NCI-H2227 treated with DMSO at 0.1 percent for 48 hours (cell line): ENCODE results near the gene SPRED2.
"Not testable (repeated sequence)": the region's sequence is repeated elsewhere in the genome, so short reads cannot be mapped to it uniquely, and the experiment has no call there.

Experiments used
- DNase-seq: peaks from one replicate; lab custom pipeline; 2025; lab: John Stamatoyannopoulos, UW

SPRED2 gene

GRCh38 chr2:65340898-65341681, 91.3 kb downstream of the SPRED2 start:
- DNase-seq = no peak

GRCh38 chr2:65339648-65340047, 92.8 kb downstream of the SPRED2 start:
- no peak for DNase-seq

- not testable (repeated sequence) for DNase-seq
These were observed 93.4 kb downstream of the SPRED2 start for GRCh38 chr2:65338830-65339495.

DNA sequence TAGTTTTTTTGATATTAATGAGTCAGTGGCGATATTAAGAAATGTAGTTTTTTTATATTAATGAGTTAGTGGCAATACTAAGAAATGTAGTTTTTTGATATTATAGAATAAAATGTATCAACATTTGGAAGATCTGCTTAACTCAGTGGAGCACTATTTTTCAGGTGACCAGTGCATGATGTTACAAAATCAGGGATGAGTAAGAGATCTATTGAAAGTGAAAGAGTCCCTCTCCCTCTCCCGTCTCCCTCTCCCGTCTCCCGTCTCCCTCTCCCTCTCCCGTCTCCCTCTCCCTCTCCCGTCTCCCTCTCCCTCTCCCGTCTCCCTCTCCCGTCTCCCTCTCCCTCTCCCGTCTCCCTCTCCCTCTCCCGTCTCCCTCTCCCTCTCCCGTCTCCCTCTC, 94.5 kb downstream of the SPRED2 start:
- not testable (repeated sequence) for DNase-seq

- DNase-seq = no peak
These were observed 97.7 kb downstream of the SPRED2 start for GRCh38 chr2:65334714-65335113.

DNA sequence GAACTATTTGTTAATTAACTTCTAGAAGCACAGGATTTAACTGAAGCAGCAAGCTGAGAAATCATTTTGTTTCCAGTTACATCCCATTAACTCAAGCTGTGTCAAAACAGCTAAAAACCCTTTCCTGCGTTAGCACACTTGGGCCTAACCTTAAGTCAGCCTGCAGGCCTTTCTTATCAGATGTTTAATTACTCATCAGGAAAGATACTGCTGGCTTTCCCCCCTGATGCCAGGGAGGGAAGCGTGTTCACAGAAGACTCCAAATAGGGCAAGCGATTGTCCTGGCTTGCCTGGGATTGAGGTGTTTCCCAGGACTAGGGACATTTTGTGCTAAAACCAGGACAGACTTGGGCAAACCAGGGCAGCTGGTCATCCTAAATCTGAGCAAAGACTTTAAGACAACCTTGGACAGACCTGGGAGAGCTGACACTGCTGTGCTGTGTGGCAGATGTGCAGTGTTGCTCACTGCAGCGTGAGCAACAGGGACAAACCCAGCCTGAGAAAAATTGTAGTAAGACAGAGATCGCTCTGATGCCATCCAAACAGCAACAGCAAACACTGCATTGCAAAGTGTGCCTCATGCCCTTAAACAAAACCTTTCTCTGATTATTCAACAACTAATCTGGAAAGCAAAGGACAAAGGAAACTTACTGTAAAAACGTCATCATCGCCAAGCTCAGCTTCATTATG, 100.9 kb downstream of the SPRED2 start:
- DNase-seq = no peak

- peak; percentile 52 for DNase-seq
These were observed 102.9 kb downstream of the SPRED2 start for GRCh38 chr2:65329525-65329924.

DNA sequence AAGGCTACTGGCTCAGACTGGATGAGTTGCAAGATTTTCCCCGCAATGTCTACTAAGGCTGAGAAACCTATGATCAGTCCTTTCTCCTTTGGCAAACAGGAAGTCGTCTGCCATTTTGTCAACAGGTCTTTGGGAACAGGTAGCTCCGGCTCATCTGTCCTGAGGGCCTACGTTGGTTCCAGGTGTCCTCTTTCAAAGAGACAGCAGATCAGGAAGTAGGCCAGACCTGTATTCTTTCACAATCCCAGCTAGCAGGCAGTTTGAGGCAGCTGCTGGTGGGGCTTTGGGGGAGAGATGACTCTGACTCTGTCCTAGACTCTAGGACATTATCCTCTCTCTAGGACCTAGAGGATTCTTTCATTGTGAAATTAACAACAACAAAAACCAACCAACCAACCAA, 106.1 kb downstream of the SPRED2 start:
- DNase-seq = no peak

- DNase-seq = no peak
These were observed 107.3 kb downstream of the SPRED2 start for GRCh38 chr2:65325066-65325465.

- DNase-seq = no peak
These were observed 111.5 kb downstream of the SPRED2 start for GRCh38 chr2:65320946-65321345.

- no peak for DNase-seq
These were observed 112.2 kb downstream of the SPRED2 start for GRCh38 chr2:65320042-65320725.

GRCh38 chr2:65319674-65320041, 112.7 kb downstream of the SPRED2 start:
- no peak for DNase-seq

GRCh38 chr2:65319072-65319673, 113.2 kb downstream of the SPRED2 start:
- DNase-seq = no peak

GRCh38 chr2:65317841-65318240, 114.6 kb downstream of the SPRED2 start:
- DNase-seq = no peak

DNA sequence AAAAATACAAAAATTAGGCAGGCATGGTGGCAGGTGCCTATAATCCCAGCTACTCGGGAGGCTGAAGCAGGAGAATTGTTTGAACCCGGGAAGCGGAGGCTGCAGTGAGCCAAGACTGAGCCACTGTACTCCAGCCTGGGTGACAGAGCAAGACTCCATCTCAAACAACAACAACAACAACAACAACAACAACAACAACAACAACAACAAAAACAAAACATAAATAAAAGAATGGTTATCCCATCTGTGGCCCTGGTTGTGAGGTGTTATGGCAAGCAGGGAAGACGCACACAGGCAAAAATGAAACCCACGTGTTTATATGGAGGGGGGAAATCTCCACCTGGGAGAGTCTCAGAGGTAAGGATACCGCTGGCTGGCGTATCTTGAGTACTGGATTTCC, 115.0 kb downstream of the SPRED2 start:
- DNase-seq = not testable (repeated sequence)

- DNase-seq = no peak
These were observed 116.3 kb downstream of the SPRED2 start for GRCh38 chr2:65316072-65316471.

DNA sequence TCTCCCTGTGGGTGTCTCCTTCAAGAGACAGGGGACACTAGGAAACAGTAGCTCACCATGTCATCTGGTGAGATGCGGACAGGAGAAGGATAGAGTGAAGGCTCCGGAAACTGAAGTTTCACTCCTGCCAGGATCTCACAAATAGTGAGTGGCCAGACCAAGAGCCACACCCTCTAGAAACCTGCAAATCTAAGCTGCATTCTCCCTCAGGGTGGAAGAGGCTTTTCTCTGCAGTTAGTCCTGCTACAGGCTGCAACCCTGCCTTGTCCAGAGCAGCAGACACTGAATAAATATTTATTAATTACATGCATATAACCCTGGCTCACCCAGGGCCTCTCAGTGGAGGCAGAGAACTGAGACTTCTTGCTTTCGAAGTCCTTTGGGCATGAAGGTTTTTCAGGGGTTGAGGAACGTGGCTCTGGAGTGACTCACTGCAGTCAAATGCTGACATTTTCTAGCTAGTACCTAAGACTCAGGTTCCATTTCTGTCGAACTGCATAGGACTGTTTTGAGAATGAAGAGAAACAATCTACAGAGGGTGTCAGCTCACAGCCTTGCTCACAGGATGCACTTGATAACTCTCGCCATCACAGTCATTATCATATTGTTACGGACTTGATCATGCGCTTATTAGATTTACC, 117.5 kb downstream of the SPRED2 start:
- DNase-seq = no peak

DNA sequence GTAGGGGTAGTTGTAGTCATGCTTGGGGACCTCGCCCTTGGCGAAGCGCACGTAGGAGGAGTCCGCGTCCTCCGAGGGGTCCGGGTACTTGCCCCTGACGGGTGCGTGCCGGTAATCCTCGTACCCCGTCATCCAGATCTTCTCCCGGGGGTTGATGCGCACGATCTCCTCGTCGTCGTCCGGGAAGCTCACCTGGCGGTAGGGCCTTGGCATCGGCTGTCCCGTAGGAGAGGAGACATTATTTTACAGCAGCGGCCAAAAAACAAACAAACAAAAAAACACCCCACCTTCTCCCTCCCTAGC, 118.5 kb downstream of the SPRED2 start:
- no peak for DNase-seq

- DNase-seq = no peak
These were observed 119.1 kb downstream of the SPRED2 start for GRCh38 chr2:65313126-65313953.

DNA sequence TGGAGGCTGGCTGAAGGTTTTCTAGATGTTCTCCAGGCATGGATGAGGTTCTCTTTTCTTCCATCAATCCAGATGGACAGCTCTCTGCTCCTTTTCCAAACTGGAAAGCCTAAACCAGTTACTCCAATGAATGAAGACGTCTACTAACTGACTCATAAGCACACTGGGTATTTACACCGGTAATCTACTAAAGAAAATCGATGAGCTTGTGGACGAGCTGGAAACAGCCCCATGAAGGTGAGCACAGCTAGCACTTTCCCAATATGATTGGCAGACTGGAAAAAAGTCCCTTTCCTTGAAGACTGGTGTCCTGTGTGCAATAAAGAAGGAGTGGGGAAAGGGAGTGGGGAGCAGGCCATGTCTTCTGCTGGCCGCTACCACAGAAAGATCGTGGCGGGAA, 120.8 kb downstream of the SPRED2 start:
- DNase-seq = no peak

GRCh38 chr2:65311049-65311448, 121.3 kb downstream of the SPRED2 start:
- no peak for DNase-seq
